HCT116 (cell line): ENCODE results near the gene CCP110. TPM values are rescaled to one million over a fixed set of nuclear protein-coding genes. Genes with fewer than 3 reads are reported as not detected.

ENCODE experiments used
- ATAC-seq: fragments of 200-7000 bp; cut with Tn5 transposase; 2 replicates; pipeline ENCODE4 v1.9.1; 2020; ENCODE audit warnings: mild to moderate bottlenecking, moderate library complexity
- BruUV-seq: library from RNA; stranded (reverse); fragments of 400-500 nt; replicated peaks from 2 replicates; lab custom pipeline; 2021; lab: Mats Ljungman, UMichigan
- CTCF ChIA-PET: fragments of 300-600 bp; sonication (Branson Sonifier 250); formaldehyde crosslinking; loops from one replicate; lab custom pipeline; 2021; ENCODE audit warnings: antibody characterized with exemption; lab: Charles Lee
- POLR2A ChIA-PET: fragments of 300-600, 350-600 bp; sonication (Branson Sonifier 250); formaldehyde crosslinking; loops from one replicate; lab custom pipeline; 2021; ENCODE audit warnings: antibody characterized with exemption; lab: Charles Lee
- RAD21 ChIA-PET, 2 experiments: fragments of 300-600 bp; sonication (Branson Sonifier 250); formaldehyde crosslinking; loops; one replicate each; lab custom pipeline; 2023; ENCODE audit warnings: low total read pairs in 2 of 2; ENCODE audit not compliant: uncharacterized antibody in 2 of 2, unreplicated experiment in 2 of 2, low non-redundant PET in 1 of 2; lab: Charles Lee
- DNase-seq: peaks from one replicate; pipeline ENCODE4 v3.0.0-alpha.2; 2010; ENCODE audit warnings: low read depth, low spot score
- H2AFZ ChIP-seq: fragments of 200-600 bp; shearing (Covaris generic), sonication (generic); 2 replicates; pipeline ENCODE4 v1.6.1; 2017; ENCODE audit warnings: low read depth, mixed run types, mixed read lengths, antibody characterized with exemption, low read length; ENCODE audit not compliant: poor library complexity, severe bottlenecking
- H3K27ac ChIP-seq: 2 replicates; pipeline ENCODE4 v1.5.1; 2012; ENCODE audit warnings: low read depth, low read length
- H3K27me3 ChIP-seq: fragments of 200-600 bp; sonication (generic); 2 replicates; pipeline ENCODE4 v1.6.1; 2016; ENCODE audit warnings: mixed run types, low read length, mixed read lengths; ENCODE audit not compliant: insufficient read depth
- H3K36me3 ChIP-seq, 2 experiments: fragments of 200-500 bp in 1 of 2; fragments of 200-600 bp in 1 of 2; sonication (Bioruptor generic) in 1 of 2; sonication (generic) in 1 of 2; 2 replicates each; pipeline versions ENCODE4 v1.5.1 to v1.6.1; 2014 to 2016; ENCODE audit warnings: low read length in 2 of 2, inconsistent platforms in 1 of 2, mixed read lengths in 1 of 2, mixed run types in 1 of 2; ENCODE audit not compliant: insufficient read depth in 2 of 2, control insufficient read depth in 1 of 2
- H3K4me1 ChIP-seq, 2 experiments: fragments of 200-600 bp in 1 of 2; sonication (generic) in 1 of 2; 2 replicates each; pipeline versions ENCODE4 v1.5.1 to v1.6.1; 2012 to 2017; ENCODE audit warnings: low read length in 2 of 2, inconsistent platforms in 1 of 2, mild to moderate bottlenecking in 1 of 2, mixed read lengths in 1 of 2, mixed run types in 1 of 2, moderate library complexity in 1 of 2; ENCODE audit not compliant: insufficient read depth in 2 of 2, control insufficient read depth in 1 of 2
- H3K4me2 ChIP-seq: fragments of 200-600 bp; sonication (generic); 2 replicates; pipeline ENCODE4 v1.6.1; 2017; ENCODE audit warnings: mixed run types, low read length, mixed read lengths
- H3K4me3 ChIP-seq, 2 experiments: fragments of 200-600 bp in 1 of 2; sonication (generic) in 1 of 2; replicated peaks in 1 of 2; 2 replicates each; pipeline ENCODE4 v1.5.1; 2011 to 2016; ENCODE audit warnings: low read length in 2 of 2, control low read depth in 1 of 2, low read depth in 1 of 2, mild to moderate bottlenecking in 1 of 2, mixed read lengths in 1 of 2, mixed run types in 1 of 2
- H3K79me2 ChIP-seq: fragments of 200-600 bp; sonication (generic); 2 replicates; pipeline ENCODE4 v1.6.1; 2017; ENCODE audit warnings: mild to moderate bottlenecking, mixed run types, low read length, moderate library complexity, mixed read lengths; ENCODE audit not compliant: insufficient read depth
- H3K9ac ChIP-seq: fragments of 200-600 bp; sonication (generic); 2 replicates; pipeline ENCODE4 v1.6.1; 2016; ENCODE audit warnings: low read length, mixed read lengths
- H3K9me2 ChIP-seq: fragments of 200-600 bp; sonication (generic), shearing (Covaris generic); 2 replicates; pipeline ENCODE4 v1.6.1; 2017; ENCODE audit warnings: mixed run types, mild to moderate bottlenecking, moderate library complexity; ENCODE audit not compliant: insufficient read depth
- H3K9me3 ChIP-seq, 2 experiments: fragments of 200-500 bp in 1 of 2; fragments of 200-600 bp in 1 of 2; sonication (Bioruptor generic) in 1 of 2; sonication (generic) in 1 of 2; 2 replicates each; pipeline ENCODE4 v1.6.1; 2014 to 2017; ENCODE audit warnings: low read length in 2 of 2, mixed read lengths in 2 of 2, inconsistent platforms in 1 of 2, low read depth in 1 of 2, mild to moderate bottlenecking in 1 of 2, mixed run types in 1 of 2, moderate library complexity in 1 of 2; ENCODE audit not compliant: control insufficient read depth in 1 of 2, insufficient read depth in 1 of 2
- H4K20me1 ChIP-seq: fragments of 200-600 bp; sonication (generic), shearing (Covaris generic); 2 replicates; pipeline ENCODE4 v1.6.1; 2017; ENCODE audit warnings: mixed run types, mild to moderate bottlenecking, moderate library complexity; ENCODE audit not compliant: insufficient read depth
- CBX3 ChIP-seq: IDR thresholded peaks from 2 replicates; pipeline ENCODE4 v1.6.1; 2012; ENCODE audit warnings: low read depth
- CEBPB ChIP-seq: IDR thresholded peaks from 2 replicates; pipeline ENCODE4 v1.6.1; 2012; ENCODE audit warnings: low read depth
- EZH2 ChIP-seq: fragments of 200-600 bp; sonication (generic); IDR thresholded peaks from 2 replicates; pipeline ENCODE4 v1.6.1; 2017; ENCODE audit warnings: antibody characterized with exemption, mixed run types
- EZH2phosphoT487 ChIP-seq: fragments of 200-600 bp; IDR thresholded peaks from 2 replicates; pipeline ENCODE4 v1.6.1; 2018; ENCODE audit warnings: antibody characterized with exemption, borderline replicate concordance
- JUND ChIP-seq: IDR thresholded peaks from 2 replicates; pipeline ENCODE4 v1.6.1; 2012
- POLR2A ChIP-seq: IDR thresholded peaks from 2 replicates; pipeline ENCODE4 v1.7.0; 2011; ENCODE audit warnings: borderline replicate concordance; ENCODE audit not compliant: insufficient read depth, insufficient read length; ENCODE audit errors: extremely low read depth
- SRF ChIP-seq: IDR thresholded peaks from 2 replicates; pipeline ENCODE4 v1.6.1; 2012; ENCODE audit warnings: low read depth
- ZFX ChIP-seq: fragments of 450-650 bp; IDR thresholded peaks from 2 replicates; pipeline ENCODE4 v1.6.1; 2017
- intact Hi-C: fragments of 100-400 bp; cut with micrococcal nuclease; formaldehyde crosslinking; loops from 2 replicates; pipeline ENCODE4 v1.10.0; 2022
- total RNA-seq: library from RNA; stranded (reverse); gene quantifications from one replicate; pipeline ENCODE4 v1.2.1, GENCODE V29; 2021; ENCODE audit not compliant: unreplicated experiment
- TF ChIP-seq, protein P1 (sequence below), 3 experiments: fragments of 200-600 bp in 1 of 3; sonication (generic) in 1 of 3; IDR thresholded peaks in 2 of 3; conservative IDR thresholded peaks in 1 of 3; 2 replicates each; pipeline ENCODE4 v1.5.1; 2012 to 2017; ENCODE audit warnings: low read depth in 2 of 3, low read length in 2 of 3, antibody characterized with exemption in 1 of 3, borderline replicate concordance in 1 of 3, control low read depth in 1 of 3, mild to moderate bottlenecking in 1 of 3, mixed read lengths in 1 of 3, mixed run types in 1 of 3, moderate library complexity in 1 of 3; ENCODE audit not compliant: insufficient read depth in 1 of 3
- TF ChIP-seq, protein P2 (sequence below): IDR thresholded peaks from 2 replicates; pipeline ENCODE4 v1.6.1; 2012; ENCODE audit warnings: low read depth

Gene CCP110
- total RNA-seq, 1 experiment from 2014 or later: 21.4 TPM

DNA sequence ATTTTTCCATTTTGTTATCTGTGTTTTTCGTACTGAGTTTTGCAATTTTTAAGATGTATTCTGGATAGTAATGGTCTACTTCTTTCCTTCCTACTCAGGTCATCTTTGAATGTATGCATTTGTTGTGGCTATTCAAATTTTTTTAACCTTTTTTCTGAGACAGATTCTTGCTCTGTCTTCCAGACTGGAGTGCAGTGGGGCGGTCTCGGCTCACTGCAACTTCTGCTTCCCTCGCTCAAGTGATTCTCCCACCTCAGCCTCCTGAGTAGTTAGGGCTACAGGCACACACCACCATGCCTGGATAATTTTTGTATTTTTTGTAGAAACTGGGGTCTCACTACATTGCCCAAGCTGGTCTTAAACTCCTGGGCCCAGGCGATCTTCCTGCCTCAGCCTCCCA, 65.4 kb downstream of the CCP110 start:
- Histone ChIP-seq H3K4me2 (no peak overlapping the region), H3K79me2 (no peaks in the 10 kb centered on the region), H3K9me2 (no peaks in the 10 kb centered on the region), H3K9ac (no peak overlapping the region), H3K4me3 (no peak overlapping the region), H3K27ac (no peak overlapping the region), H3K9me3 (no peaks in the 10 kb centered on the region), H2AFZ (no peak overlapping the region), H3K27me3 (no peaks in the 10 kb centered on the region), H3K36me3 (no peaks in the 10 kb centered on the region), H3K4me1 (no peaks in the 10 kb centered on the region), H4K20me1 (no peaks in the 10 kb centered on the region)
- ChIA-PET CTCF (interaction anchor here (1.4 kb wide), 2 partner anchors 11 to 12 kb away, joined by 3 to 4 read pairs; no protein-coding TSS in a partner anchor), RAD21 (no interaction called here), POLR2A (no interaction called here)
- DNase-seq: no peak
- intact Hi-C loops: no loop called here
- no peak for ATAC-seq
- BruUV-seq: no TSS peak
- TF ChIP-seq CEBPB (no peak), POLR2A (no peak), ZFX (no peak), JUND (no peak), EZH2 (no peak), CBX3 (no peak), EZH2phosphoT487 (no peak), SRF (no peak)
- TF ChIP-seq, protein P1, sequence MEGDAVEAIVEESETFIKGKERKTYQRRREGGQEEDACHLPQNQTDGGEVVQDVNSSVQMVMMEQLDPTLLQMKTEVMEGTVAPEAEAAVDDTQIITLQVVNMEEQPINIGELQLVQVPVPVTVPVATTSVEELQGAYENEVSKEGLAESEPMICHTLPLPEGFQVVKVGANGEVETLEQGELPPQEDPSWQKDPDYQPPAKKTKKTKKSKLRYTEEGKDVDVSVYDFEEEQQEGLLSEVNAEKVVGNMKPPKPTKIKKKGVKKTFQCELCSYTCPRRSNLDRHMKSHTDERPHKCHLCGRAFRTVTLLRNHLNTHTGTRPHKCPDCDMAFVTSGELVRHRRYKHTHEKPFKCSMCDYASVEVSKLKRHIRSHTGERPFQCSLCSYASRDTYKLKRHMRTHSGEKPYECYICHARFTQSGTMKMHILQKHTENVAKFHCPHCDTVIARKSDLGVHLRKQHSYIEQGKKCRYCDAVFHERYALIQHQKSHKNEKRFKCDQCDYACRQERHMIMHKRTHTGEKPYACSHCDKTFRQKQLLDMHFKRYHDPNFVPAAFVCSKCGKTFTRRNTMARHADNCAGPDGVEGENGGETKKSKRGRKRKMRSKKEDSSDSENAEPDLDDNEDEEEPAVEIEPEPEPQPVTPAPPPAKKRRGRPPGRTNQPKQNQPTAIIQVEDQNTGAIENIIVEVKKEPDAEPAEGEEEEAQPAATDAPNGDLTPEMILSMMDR (IDR thresholded peaks at IDR 0.05 in 2 of 3, conservative IDR thresholded peaks at IDR 0.05 in 1 of 3; ENCODE audit: borderline replicate concordance in 1 of 3, insufficient read depth in 1 of 3, low read depth in 2 of 3, low read length in 2 of 3): no peak
- TF ChIP-seq, protein P2, sequence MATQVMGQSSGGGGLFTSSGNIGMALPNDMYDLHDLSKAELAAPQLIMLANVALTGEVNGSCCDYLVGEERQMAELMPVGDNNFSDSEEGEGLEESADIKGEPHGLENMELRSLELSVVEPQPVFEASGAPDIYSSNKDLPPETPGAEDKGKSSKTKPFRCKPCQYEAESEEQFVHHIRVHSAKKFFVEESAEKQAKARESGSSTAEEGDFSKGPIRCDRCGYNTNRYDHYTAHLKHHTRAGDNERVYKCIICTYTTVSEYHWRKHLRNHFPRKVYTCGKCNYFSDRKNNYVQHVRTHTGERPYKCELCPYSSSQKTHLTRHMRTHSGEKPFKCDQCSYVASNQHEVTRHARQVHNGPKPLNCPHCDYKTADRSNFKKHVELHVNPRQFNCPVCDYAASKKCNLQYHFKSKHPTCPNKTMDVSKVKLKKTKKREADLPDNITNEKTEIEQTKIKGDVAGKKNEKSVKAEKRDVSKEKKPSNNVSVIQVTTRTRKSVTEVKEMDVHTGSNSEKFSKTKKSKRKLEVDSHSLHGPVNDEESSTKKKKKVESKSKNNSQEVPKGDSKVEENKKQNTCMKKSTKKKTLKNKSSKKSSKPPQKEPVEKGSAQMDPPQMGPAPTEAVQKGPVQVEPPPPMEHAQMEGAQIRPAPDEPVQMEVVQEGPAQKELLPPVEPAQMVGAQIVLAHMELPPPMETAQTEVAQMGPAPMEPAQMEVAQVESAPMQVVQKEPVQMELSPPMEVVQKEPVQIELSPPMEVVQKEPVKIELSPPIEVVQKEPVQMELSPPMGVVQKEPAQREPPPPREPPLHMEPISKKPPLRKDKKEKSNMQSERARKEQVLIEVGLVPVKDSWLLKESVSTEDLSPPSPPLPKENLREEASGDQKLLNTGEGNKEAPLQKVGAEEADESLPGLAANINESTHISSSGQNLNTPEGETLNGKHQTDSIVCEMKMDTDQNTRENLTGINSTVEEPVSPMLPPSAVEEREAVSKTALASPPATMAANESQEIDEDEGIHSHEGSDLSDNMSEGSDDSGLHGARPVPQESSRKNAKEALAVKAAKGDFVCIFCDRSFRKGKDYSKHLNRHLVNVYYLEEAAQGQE: no peak
